ENCODE measurements around the gene CDKAL1. TPM values are rescaled to one million over a fixed set of nuclear protein-coding genes. Genes with fewer than 3 reads are reported as not detected.

The CDKAL1 gene
- total and polyA plus RNA-seq, 2 of the 8 experiments (the other 6 are each of a cell fraction or from before 2014, with no cell fraction given): 8.4 to 24.6 TPM

DNA sequence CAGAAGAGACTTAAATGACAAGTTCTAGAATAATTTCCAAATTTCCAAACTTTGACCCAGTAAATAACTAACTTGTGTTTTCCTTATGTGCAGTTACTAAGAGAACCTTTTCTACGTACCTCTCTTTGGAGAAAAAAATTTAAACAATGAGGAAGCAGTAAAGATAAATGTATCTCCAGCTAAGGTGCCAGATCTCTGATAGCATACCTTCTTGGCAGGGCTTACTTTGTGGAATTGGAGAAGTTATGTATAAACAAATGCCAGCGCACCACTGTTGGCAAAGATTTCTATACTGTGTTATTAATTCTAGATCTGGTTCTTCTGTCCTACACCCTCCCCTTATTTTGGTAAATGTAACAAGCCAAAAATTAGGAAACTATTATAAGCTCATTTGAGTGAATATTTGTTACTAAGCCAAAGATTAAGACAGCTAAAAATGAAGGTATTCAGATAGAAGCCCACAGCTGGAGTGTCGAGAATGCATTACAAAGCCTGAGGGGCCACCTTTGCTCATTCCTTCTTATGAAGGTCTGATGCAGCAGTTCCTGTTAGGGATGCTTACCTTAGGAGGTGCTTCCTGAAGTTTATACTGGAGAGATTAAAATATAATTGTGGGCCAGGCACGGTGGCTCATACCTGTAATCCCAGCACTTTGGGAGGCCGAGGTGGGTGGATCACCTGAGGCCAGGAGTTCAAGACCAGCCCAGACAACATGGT lies 686.2 kb downstream of the CDKAL1 start:
- CTCF ChIA-PET (ENCODE audit: partially characterized antibody): interaction anchor here (1.0 to 1.3 kb wide), 3 partner anchors 11 to 338 kb away, joined by 3 read pairs; no protein-coding TSS in a partner anchor
- WGBS, 2 experiments (ENCODE audit: extremely low coverage in 1 of 2, insufficient coverage in 1 of 2, insufficient read length in 1 of 2, insufficient replicate concordance in 2 of 2, low coverage in 1 of 2, low lambda C conversion rate in 2 of 2, missing lambda C conversion rate in 1 of 2): 91% methylated on average over 5 of the region's 5 CpGs; no CpG with 5 or more reads in 1 of the 2 experiments

More for the DNA sequence above, 686.2 kb downstream of the CDKAL1 start:
- no peaks in the 10 kb centered on the region for H3K79me1 ChIP-seq (ENCODE audit: low read depth, low read length)
- no peak overlapping the region for H2AFZ ChIP-seq (ENCODE audit: low read length)
- H3K4me1 ChIP-seq (replicated peaks in 1 of 4; ENCODE audit: control insufficient read depth in 3 of 4, insufficient read depth in 4 of 4, low read length in 3 of 4): no peaks in the 10 kb centered on the region; a peak in 1 of 7 replicates
- no peak overlapping the region for H3K4me2 ChIP-seq (ENCODE audit: insufficient read depth in 1 of 2, low read depth in 2 of 2, low read length in 2 of 2)
- no peak overlapping the region for H3K14ac ChIP-seq (ENCODE audit: insufficient read length)
- no peak overlapping the region for H3K27ac ChIP-seq (ENCODE audit: low read depth, low read length)
- no peak overlapping the region for H3K4ac ChIP-seq (replicated peaks; ENCODE audit: insufficient read length, low read depth, low read length)
- H3K27me3 ChIP-seq (replicated peaks in 1 of 4; ENCODE audit: control insufficient read depth in 3 of 4, extremely low read depth in 1 of 4, insufficient read depth in 3 of 4, low read length in 3 of 4): no peaks in the 10 kb centered on the region
- H3K9ac ChIP-seq (replicated peaks in 1 of 4; ENCODE audit: extremely low read depth in 1 of 4, low read depth in 3 of 4, low read length in 3 of 4): no peak overlapping the region
- no peak overlapping the region for H3K23ac ChIP-seq (ENCODE audit: insufficient read length)
- H3K18ac ChIP-seq (ENCODE audit: extremely low read depth, low read length): no peak overlapping the region
- H2BK120ac ChIP-seq (replicated peaks; ENCODE audit: low read depth, low read length): no peak overlapping the region
- no peak overlapping the region for H4K91ac ChIP-seq (replicated peaks; ENCODE audit: insufficient read length, low read length)
- H3K9me3 ChIP-seq (ENCODE audit: insufficient read depth in 2 of 2, low read depth in 1 of 2, low read length in 1 of 2): peaks cover 3 to 5% of the 10 kb centered on the region in 2 experiments; a peak in 1 of 4 replicates
- H3K79me2 ChIP-seq (ENCODE audit: control insufficient read depth in 1 of 2, insufficient read depth in 2 of 2, low read length in 2 of 2): no peaks in the 10 kb centered on the region
- no peak overlapping the region for H2BK5ac ChIP-seq (ENCODE audit: low read depth, low read length)
- no peak overlapping the region for H2BK15ac ChIP-seq (ENCODE audit: low read length)
- TF ChIP-seq EZH2 (IDR thresholded peaks at IDR 0.05; ENCODE audit: low read depth, low read length, severe bottlenecking) (no peak), RFX5 (IDR thresholded peaks at IDR 0.05; ENCODE audit: borderline replicate concordance, low read depth, low read length) (no peak), NRF1 (IDR thresholded peaks at IDR 0.05; ENCODE audit: low read depth, low read length) (no peak), ASH2L (IDR thresholded peaks at IDR 0.05; ENCODE audit: low read length) (no peak), NANOG (IDR thresholded peaks at IDR 0.05; ENCODE audit: insufficient read depth, low read depth, low read length, poor library complexity, severe bottlenecking) (no peak), TBP (IDR thresholded peaks at IDR 0.05; ENCODE audit: low read depth, low read length) (no peak), PHF8 (conservative IDR thresholded peaks at IDR 0.05; ENCODE audit: low read depth, low read length) (no peak), RBBP5 (IDR thresholded peaks at IDR 0.05; ENCODE audit: borderline replicate concordance, low read depth, low read length) (no peak), GABPA (IDR thresholded peaks at IDR 0.05; ENCODE audit: borderline replicate concordance, insufficient read depth, low read length) (no peak)
- no peaks in the 10 kb centered on the region for H3K36me3 ChIP-seq (ENCODE audit: control insufficient read depth in 2 of 4, insufficient read depth in 4 of 4, low read length in 3 of 4)
- POLR2A ChIA-PET (ENCODE audit: partially characterized antibody): interaction anchor here (1.2 kb wide), 1 partner anchor 47 kb away, joined by 3 read pairs; no protein-coding TSS in a partner anchor
- no peak overlapping the region for H4K5ac ChIP-seq (ENCODE audit: insufficient read length, low read depth, low read length)
- H4K20me1 ChIP-seq (replicated peaks in 1 of 2; ENCODE audit: control insufficient read depth in 1 of 2, insufficient read depth in 2 of 2, low read length in 2 of 2): no peaks in the 10 kb centered on the region
- no peak overlapping the region for H2BK12ac ChIP-seq (ENCODE audit: low read depth, low read length)
- no peak overlapping the region for H3K56ac ChIP-seq (replicated peaks; ENCODE audit: insufficient read length, low read depth, low read length)
- no peak overlapping the region for H2BK20ac ChIP-seq (ENCODE audit: low read length)
- no peak overlapping the region for H2AK5ac ChIP-seq (ENCODE audit: low read depth, low read length)
- DNase-seq (ENCODE audit: low read depth in 1 of 2, low spot score in 2 of 2) (no peak), FAIRE-seq (no peak)
- H3K23me2 ChIP-seq (ENCODE audit: low read depth, low read length): no peaks in the 10 kb centered on the region
- H4K8ac ChIP-seq (ENCODE audit: extremely low read depth, insufficient read depth, low read length): no peak overlapping the region
- H3K4me3 ChIP-seq (ENCODE audit: extremely low read depth in 1 of 4, insufficient read depth in 2 of 4, low read depth in 3 of 4, low read length in 4 of 4): no peak overlapping the region

Measured in H1 (cell line).